OCI-LY1 (cell line): ENCODE data around the gene AP3S2.

Experiments used
- CTCF ChIP-seq: fragments of 200-600 bp; sonication (generic), shearing (Covaris generic); IDR thresholded peaks from 2 replicates; pipeline ENCODE4 v1.5.1; 2017; ENCODE audit warnings: mild to moderate bottlenecking, antibody characterized with exemption, low read length, moderate library complexity, mixed read lengths
- EZH2 ChIP-seq: fragments of 200-600 bp; sonication (generic), shearing (Covaris generic); IDR thresholded peaks from 2 replicates; pipeline ENCODE4 v1.8.0; 2017; ENCODE audit warnings: borderline replicate concordance, mixed run types, mild to moderate bottlenecking, antibody characterized with exemption, low read length, moderate library complexity, mixed read lengths

GRCh38 chr15:89785064-89785773, 108.6 kb downstream of the AP3S2 start:
- TF ChIP-seq CTCF, result no peak
- no peak for TF ChIP-seq EZH2
